ENCODE results near the gene AQP5.

GRCh38 chr12:49967777-49968250 is 6.1 kb downstream of the AQP5 start:
- TF ChIP-seq EZH2 (IDR thresholded peaks at IDR 0.05; ENCODE audit: insufficient read depth, poor library complexity, severe bottlenecking) (no peak), EZH2phosphoT487 (IDR thresholded peaks at IDR 0.05; ENCODE audit: insufficient read depth, low read depth) (no peak)

Data from GM23248 (cell line).